GM21367 (cell line): ENCODE measurements around the gene TFRC.
"Not testable (repeated sequence)": the region's sequence is repeated elsewhere in the genome, so short reads cannot be mapped to it uniquely, and the experiment has no call there.

Experiments
- ATAC-seq: cut with Tn5 transposase; IDR thresholded peaks from one replicate; pipeline ENCODE4 v1.9.1; 2021; ENCODE audit not compliant: unreplicated experiment

Gene TFRC

DNA sequence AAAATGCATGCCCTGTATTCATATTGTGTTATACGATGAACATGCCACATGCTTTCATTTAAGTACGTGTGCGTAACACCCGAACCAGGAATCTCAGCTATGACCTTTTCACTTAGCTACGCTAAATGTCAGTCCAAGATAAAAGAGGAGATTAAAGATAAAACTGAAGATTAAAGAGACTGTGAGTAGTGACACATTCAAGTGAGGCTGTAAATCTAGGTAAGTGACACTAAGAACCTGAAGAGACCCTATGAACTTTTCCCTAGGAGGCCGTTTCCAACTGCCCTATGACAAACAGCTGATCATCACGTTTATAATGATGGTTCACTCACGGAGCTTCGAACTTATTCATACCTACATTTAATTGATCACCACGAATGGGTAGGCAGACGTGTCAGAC, 32.2 kb downstream of the TFRC start:
- no peak for ATAC-seq

GRCh38 chr3:196048922-196049598, 32.8 kb downstream of the TFRC start:
- ATAC-seq, result no peak

- ATAC-seq, result no peak
These were observed 34.4 kb downstream of the TFRC start for GRCh38 chr3:196047391-196048030.

DNA sequence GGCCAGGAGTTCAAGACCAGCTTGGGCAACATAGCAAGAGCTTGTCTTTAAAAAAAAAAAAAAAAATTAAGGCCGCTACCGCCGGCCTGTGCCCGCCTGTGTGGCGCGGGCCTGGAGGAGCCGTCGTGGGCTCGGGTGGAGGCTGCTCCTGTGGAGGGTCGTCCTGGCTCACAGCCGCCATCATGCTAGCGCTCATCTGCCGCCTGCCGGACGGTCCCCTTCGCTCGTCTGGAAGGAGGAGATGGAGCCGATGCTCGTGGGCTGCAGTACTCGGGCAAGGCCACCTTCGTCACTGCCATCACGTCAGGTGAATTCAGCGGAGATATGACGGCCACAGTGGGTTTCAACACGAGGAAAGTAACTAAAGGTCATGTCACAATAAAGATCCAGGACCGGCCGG, 37.4 kb downstream of the TFRC start:
- no peak for ATAC-seq

- no peak for ATAC-seq
These were observed 39.2 kb downstream of the TFRC start for GRCh38 chr3:196042673-196043072.

DNA sequence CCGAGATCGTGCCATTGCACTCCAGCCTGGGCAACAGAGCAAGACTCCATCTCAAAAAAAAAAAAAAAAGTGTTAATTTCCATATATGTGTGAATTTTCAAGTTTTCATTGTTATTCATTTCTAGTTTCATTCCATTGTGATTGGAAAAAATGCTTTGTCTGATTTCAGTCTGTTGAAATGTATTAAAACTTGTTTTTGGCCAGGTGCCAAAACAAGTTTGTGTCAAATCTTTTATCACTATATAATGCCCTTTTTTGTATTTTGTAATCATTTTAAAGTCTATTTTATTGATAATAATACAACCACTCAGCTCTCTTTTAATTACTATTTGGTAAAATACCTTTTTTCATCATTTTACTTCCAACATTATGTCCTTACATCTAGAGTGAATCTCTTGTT, 42.5 kb downstream of the TFRC start:
- no peak for ATAC-seq

DNA sequence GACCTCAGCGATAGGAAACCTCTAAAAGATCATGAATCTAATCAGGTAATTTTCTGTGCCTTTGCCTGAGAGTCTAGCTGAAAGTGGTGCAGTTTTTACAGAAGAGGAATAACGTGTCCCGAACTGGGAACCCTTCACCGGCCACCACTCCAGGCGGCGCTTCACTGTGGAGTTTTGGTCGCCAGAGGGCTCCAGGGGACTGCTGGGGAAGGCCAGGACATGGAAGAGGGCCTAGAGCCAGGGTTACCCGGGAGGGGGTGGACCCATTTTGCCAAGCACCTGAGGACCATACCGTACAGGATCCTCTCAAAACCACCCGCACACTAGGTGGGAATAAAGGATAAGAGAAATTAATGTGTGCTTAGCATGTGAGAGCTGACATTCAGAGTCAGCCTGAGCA, 55.8 kb downstream of the TFRC start:
- not testable (repeated sequence) for ATAC-seq

DNA sequence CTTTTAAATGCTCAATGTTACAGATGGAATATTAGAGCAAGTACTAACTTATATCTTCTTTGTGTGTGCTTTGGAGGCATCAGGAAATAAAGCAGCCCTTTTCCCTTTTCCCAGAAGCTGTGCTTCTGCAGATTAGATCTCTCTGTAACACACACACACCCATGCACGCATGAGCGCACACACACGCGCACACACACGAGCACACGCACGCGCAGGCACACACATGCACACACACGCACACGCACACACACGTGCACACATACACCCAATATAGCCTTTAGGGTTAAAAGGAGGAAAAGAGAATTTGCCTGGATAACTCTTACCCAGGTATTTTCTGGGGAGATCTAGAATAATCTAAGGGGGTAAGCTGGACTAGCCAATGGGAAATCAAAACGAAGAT, 56.9 kb downstream of the TFRC start:
- ATAC-seq, result no peak

GRCh38 chr3:196023947-196024346, 57.9 kb downstream of the TFRC start:
- ATAC-seq, result no peak

DNA sequence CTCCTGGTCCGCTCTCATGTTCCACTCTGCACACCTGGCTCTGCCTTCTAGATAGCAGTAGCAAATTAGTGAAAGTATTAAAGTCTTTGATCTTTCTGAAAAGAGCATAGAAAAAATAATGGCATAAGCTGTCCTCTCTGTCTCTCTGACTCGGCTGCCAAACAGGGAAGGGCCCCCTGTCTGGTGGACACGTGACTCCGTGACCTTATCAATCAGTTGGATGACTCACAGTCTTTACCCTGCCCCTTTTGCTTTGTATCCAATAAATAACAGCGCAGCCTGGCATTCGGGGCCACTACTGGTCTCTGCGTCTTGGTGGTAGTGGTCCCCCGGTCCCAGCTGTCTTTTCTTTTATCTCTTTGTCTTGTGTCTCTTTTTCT, 59.4 kb downstream of the TFRC start:
- ATAC-seq, result not testable (repeated sequence)

GRCh38 chr3:196020373-196020772, 61.5 kb downstream of the TFRC start:
- ATAC-seq, result no peak

DNA sequence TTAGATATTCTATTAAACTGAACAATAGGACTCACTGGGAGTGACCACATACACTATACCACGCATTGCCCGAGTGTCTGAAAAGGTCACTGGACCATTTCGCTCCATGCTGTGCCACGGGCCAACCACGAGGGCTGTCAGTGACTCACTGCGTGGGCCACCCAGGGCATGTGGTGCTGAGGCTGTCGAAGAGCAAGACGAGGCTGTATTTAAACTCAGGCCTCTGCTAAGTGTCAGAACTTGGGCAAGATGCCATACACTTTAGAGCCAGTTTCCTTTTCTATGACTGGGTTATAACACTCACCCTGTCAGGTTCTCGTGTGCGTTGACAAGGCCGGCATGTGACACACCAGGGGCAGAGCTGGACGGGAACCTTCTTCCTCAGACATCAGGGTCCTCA, 62.3 kb downstream of the TFRC start:
- ATAC-seq, result not testable (repeated sequence)

- not testable (repeated sequence) for ATAC-seq
These were observed 63.7 kb downstream of the TFRC start for GRCh38 chr3:196018159-196018558.

GRCh38 chr3:196016485-196016884, 65.4 kb downstream of the TFRC start:
- ATAC-seq, result no peak

GRCh38 chr3:196016059-196016458, 65.8 kb downstream of the TFRC start:
- ATAC-seq, result no peak

DNA sequence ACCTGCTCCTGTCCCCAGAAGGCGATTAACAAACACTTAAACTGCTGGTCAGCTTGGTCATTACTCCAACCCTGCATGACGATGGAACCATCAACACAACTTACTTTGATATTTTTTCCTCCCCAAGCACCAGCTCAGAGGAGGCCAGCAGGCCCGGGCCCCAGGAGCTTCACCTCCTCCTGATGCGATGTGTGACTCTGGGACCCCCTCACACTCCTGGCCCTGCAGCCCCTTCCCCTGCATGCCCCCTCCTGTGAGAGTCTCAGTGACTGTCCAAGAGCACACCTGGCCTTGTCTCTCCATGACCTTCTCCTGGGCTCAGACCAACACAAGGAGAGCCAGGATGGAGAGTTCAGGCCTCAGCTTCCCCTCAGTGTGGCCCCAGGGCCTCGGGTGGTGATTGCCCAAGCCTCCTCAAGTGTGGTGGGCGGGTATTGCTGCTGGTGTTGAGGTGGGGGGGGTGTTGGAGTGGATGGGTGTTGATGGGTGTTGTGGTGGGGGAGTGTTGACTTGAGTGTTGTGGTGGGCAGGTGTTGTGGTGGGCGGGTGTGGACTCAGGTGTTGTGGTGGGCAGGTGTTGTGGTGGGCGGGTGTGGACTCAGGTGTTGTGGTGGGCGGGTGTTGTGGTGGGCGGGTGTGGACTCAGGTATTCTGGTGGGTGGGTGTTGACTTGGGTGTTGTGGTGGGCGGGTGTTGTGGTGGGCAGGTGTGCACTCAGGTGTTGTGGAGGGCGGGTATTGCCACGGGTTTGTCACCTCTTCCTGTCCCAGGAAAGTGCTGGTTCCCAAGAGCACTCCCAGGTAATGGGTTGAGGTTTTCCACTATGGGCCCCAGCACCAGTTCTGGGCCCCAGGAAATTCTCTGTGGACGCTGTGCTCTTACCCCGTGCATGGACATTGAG, 68.1 kb downstream of the TFRC start:
- ATAC-seq, result no peak

DNA sequence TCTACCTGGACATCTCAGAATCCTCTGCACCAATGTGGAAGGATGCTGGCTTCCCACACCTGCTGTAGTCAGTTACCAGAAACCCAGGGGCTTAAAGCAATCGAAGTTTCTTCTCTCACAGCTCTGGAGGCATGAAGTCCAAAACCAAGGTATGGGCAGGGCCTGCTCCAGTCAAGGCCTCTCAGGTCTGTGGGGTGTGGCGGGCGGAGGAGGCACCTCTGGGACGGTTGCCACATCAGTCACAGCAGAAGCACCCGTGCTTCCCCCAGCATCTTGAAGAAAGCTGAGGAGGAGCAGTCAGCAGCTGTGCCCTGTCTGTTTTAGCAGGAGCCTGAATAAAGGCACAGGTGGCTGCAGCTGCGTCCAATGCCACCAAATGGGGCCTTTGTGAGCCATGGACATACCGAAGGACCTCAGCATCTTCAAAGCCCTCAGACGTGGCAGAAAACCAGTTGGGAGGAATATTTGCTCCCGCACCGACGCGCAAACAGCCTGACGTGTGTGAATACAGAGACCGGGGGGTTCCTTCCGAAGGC, 68.9 kb downstream of the TFRC start:
- ATAC-seq, result no peak

- ATAC-seq, result no peak
These were observed 69.4 kb downstream of the TFRC start for GRCh38 chr3:196012481-196012880.

DNA sequence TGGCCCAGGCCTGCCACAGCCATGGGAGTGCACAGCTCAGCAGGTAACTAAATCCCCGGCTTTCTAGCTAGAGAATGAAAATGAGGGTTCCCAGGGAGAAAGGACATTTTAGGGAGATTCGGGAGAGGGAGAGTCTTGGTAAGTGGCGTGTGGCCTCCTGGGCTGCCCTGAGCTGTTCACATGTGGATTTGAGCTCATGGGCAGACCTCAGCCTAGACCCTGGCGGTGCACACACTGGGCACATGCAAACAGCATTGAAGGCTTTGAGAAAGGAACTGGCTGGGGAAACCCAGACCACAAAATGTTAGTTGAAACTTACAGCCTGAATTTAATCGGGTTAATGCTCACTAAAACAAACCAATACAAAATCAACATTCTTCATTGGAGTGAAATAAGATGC, 72.4 kb downstream of the TFRC start:
- no peak for ATAC-seq

GRCh38 chr3:196008929-196009328, 73.0 kb downstream of the TFRC start:
- no peak for ATAC-seq

GRCh38 chr3:196008387-196008786, 73.5 kb downstream of the TFRC start:
- ATAC-seq, result no peak
